Memory B cell (primary cell): Measurements from ENCODE around the gene NRSN1.
"Not testable (repeated sequence)": the region's sequence is repeated elsewhere in the genome, so short reads cannot be mapped to it uniquely, and the experiment has no call there.

Source experiments
- ATAC-seq: fragments of 150-1000 bp; cut with Tn5 transposase; 2 replicates; pipeline ENCODE4 v1.10.0; 2021; ENCODE audit warnings: low read depth, mild to moderate bottlenecking, moderate library complexity
- DNase-seq, 2 donors: peaks; one replicate each; pipeline ENCODE4 v3.0.0; 2022; ENCODE audit warnings: low spot score in 2 of 2
- H3K27ac Mint-ChIP-seq: one replicate; pipeline ENCODE4 v1.8.0; 2022; ENCODE audit warnings: mild to moderate bottlenecking, moderate library complexity, mixed read lengths
- H3K27me3 Mint-ChIP-seq: one replicate; pipeline ENCODE4 v1.8.0; 2022; ENCODE audit warnings: mixed read lengths
- H3K36me3 Mint-ChIP-seq: one replicate; pipeline ENCODE4 v1.8.0; 2022; ENCODE audit warnings: mild to moderate bottlenecking, mixed read lengths
- H3K4me1 Mint-ChIP-seq: one replicate; pipeline ENCODE4 v1.8.0; 2022; ENCODE audit warnings: mixed read lengths
- H3K4me3 Mint-ChIP-seq: one replicate; pipeline ENCODE4 v1.8.0; 2022; ENCODE audit warnings: mild to moderate bottlenecking, moderate library complexity, mixed read lengths
- H3K9me3 Mint-ChIP-seq: one replicate; pipeline ENCODE4 v1.8.0; 2022; ENCODE audit warnings: mixed read lengths

The NRSN1 gene

GRCh38 chr6:24113891-24114290 is 12.1 kb upstream of the NRSN1 start:
- H3K36me3 Mint-ChIP-seq = no peaks in the 10 kb centered on the region
- H3K27me3 Mint-ChIP-seq = peaks cover 1% of the 10 kb centered on the region
- H3K4me3 Mint-ChIP-seq = no peak overlapping the region
- no peaks in the 10 kb centered on the region for H3K4me1 Mint-ChIP-seq
- no peaks in the 10 kb centered on the region for H3K9me3 Mint-ChIP-seq
- ATAC-seq = no peak
- no peak overlapping the region for H3K27ac Mint-ChIP-seq
- DNase-seq = no peak

DNA sequence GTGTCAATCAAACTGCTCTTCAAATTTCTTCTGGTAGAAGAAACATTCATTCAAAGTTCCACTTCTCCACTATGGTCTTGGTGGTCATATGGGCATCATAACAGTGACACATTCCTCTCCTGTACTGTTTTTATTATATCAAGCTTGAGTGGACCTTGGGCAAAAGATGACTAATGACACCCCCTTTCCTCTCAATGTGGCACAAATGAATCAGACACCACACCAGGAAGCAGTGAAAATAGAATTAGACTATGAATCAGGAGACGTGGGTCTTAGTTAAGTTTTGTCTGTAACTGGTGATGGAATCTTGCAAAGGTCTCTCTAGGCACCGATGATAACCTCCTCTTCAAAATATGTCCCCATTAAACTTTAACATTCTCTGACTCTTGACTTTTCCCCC is 9.0 kb upstream of the NRSN1 start:
- H3K4me1 Mint-ChIP-seq = no peaks in the 10 kb centered on the region
- H3K4me3 Mint-ChIP-seq = no peak overlapping the region
- no peaks in the 10 kb centered on the region for H3K9me3 Mint-ChIP-seq
- peaks cover 1% of the 10 kb centered on the region for H3K27me3 Mint-ChIP-seq
- H3K36me3 Mint-ChIP-seq = no peaks in the 10 kb centered on the region
- DNase-seq (no peak), ATAC-seq (no peak)
- H3K27ac Mint-ChIP-seq = no peak overlapping the region

GRCh38 chr6:24122139-24122538 is 3.9 kb upstream of the NRSN1 start:
- no peak for DNase-seq
- peaks cover 2% of the 10 kb centered on the region for H3K36me3 Mint-ChIP-seq
- H3K9me3 Mint-ChIP-seq = peaks cover 5% of the 10 kb centered on the region
- peaks cover 7% of the 10 kb centered on the region for H3K27me3 Mint-ChIP-seq
- no peak overlapping the region for H3K4me3 Mint-ChIP-seq
- H3K4me1 Mint-ChIP-seq = peaks cover 2% of the 10 kb centered on the region
- H3K27ac Mint-ChIP-seq = no peak overlapping the region
- no peak for ATAC-seq

GRCh38 chr6:24126586-24127192 is 674 bp downstream of the NRSN1 start:
- ATAC-seq (no peak), DNase-seq (peak in 1 of 2 donors; percentile 0)
- Mint-ChIP-seq H3K27ac (no peak overlapping the region), H3K36me3 (peaks cover 2% of the 10 kb centered on the region), H3K27me3 (peaks cover 7% of the 10 kb centered on the region), H3K4me3 (no peak overlapping the region), H3K4me1 (peaks cover 2% of the 10 kb centered on the region), H3K9me3 (peaks cover 7% of the 10 kb centered on the region)

GRCh38 chr6:24127316-24127715 is 1.3 kb downstream of the NRSN1 start:
- peaks cover 7% of the 10 kb centered on the region for H3K27me3 Mint-ChIP-seq
- peaks cover 7% of the 10 kb centered on the region for H3K9me3 Mint-ChIP-seq
- H3K4me3 Mint-ChIP-seq = no peak overlapping the region
- ATAC-seq (no peak), DNase-seq (no peak)
- H3K27ac Mint-ChIP-seq = no peak overlapping the region
- H3K36me3 Mint-ChIP-seq = peaks cover 2% of the 10 kb centered on the region
- peaks cover 2% of the 10 kb centered on the region for H3K4me1 Mint-ChIP-seq

- Mint-ChIP-seq H3K27ac (no peak overlapping the region), H3K4me3 (no peak overlapping the region), H3K4me1 (no peaks in the 10 kb centered on the region), H3K27me3 (peaks cover 4% of the 10 kb centered on the region), H3K36me3 (no peaks in the 10 kb centered on the region), H3K9me3 (peaks cover 8% of the 10 kb centered on the region)
- DNase-seq (no peak), ATAC-seq (no peak)
These were observed 5.7 kb downstream of the NRSN1 start for GRCh38 chr6:24131751-24132150.

- Mint-ChIP-seq H3K4me1 (no peaks in the 10 kb centered on the region), H3K27ac (no peak overlapping the region), H3K27me3 (peaks cover 3% of the 10 kb centered on the region), H3K4me3 (no peak overlapping the region), H3K9me3 (peaks cover 11% of the 10 kb centered on the region), H3K36me3 (no peaks in the 10 kb centered on the region)
- ATAC-seq (no peak), DNase-seq (no peak)
These were observed 13.1 kb downstream of the NRSN1 start for GRCh38 chr6:24139080-24139479.

DNA sequence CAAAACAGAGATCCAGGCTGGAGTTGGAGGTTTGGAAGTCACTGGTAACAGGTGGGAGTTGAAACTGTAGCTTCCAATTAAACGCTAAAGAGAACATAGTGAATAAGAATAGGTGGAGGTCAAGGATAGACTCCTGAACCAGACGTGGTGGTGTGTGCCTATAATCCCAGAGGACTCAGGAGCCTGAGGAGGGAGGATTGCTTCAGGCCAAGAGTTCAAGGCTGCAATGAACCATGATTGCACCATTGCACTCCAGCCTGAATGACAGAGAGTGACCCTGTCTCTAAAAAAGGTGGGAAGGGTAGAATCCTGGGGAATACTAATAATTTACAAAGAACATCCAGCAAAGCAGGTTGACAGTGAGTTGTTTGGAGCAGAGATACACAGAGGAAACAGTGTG is 13.6 kb downstream of the NRSN1 start:
- no peaks in the 10 kb centered on the region for H3K4me1 Mint-ChIP-seq
- H3K27ac Mint-ChIP-seq = no peak overlapping the region
- no peaks in the 10 kb centered on the region for H3K27me3 Mint-ChIP-seq
- ATAC-seq = no peak
- H3K4me3 Mint-ChIP-seq = no peak overlapping the region
- peaks cover 11% of the 10 kb centered on the region for H3K9me3 Mint-ChIP-seq
- H3K36me3 Mint-ChIP-seq = no peaks in the 10 kb centered on the region
- no peak for DNase-seq

DNA sequence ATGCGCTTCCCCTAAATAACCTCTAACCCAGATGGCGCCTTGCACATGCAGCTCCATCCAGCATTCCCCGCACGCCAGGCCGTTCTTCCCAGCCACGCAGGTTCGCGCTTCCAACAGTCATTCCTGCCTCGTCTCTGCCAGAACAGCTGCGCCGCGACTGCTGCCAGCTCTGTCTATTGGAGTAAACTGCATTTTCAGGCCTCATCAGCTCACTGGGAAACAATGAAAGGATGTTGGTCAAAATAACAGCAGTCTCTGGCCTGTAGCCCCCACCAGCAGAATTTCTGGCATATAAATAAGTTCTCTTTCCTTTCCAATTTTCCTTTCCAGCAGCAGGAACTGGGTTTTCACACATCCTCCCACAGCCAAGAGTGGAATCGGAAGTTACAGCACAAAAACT is 14.6 kb downstream of the NRSN1 start:
- ATAC-seq (no peak), DNase-seq (no peak)
- no peak overlapping the region for H3K27ac Mint-ChIP-seq
- H3K4me3 Mint-ChIP-seq = no peak overlapping the region
- no peaks in the 10 kb centered on the region for H3K27me3 Mint-ChIP-seq
- no peaks in the 10 kb centered on the region for H3K36me3 Mint-ChIP-seq
- H3K9me3 Mint-ChIP-seq = peaks cover 7% of the 10 kb centered on the region
- no peaks in the 10 kb centered on the region for H3K4me1 Mint-ChIP-seq

GRCh38 chr6:24142733-24143132 is 16.7 kb downstream of the NRSN1 start:
- ATAC-seq, H3K27ac Mint-ChIP-seq, H3K27me3 Mint-ChIP-seq, H3K9me3 Mint-ChIP-seq, H3K4me1 Mint-ChIP-seq, DNase-seq, H3K36me3 Mint-ChIP-seq, H3K4me3 Mint-ChIP-seq: not testable (repeated sequence)

- no peaks in the 10 kb centered on the region for H3K4me1 Mint-ChIP-seq
- no peak overlapping the region for H3K4me3 Mint-ChIP-seq
- DNase-seq (no peak), ATAC-seq (no peak)
- peaks cover 3% of the 10 kb centered on the region for H3K9me3 Mint-ChIP-seq
- H3K36me3 Mint-ChIP-seq = no peaks in the 10 kb centered on the region
- peaks cover 2% of the 10 kb centered on the region for H3K27me3 Mint-ChIP-seq
- H3K27ac Mint-ChIP-seq = no peak overlapping the region
These were observed 19.7 kb downstream of the NRSN1 start for GRCh38 chr6:24145690-24146131.

- H3K4me1 Mint-ChIP-seq = no peaks in the 10 kb centered on the region
- peaks cover 2% of the 10 kb centered on the region for H3K27me3 Mint-ChIP-seq
- no peak for ATAC-seq
- no peak for DNase-seq
- peaks cover 3% of the 10 kb centered on the region for H3K9me3 Mint-ChIP-seq
- peaks cover 2% of the 10 kb centered on the region for H3K36me3 Mint-ChIP-seq
- H3K27ac Mint-ChIP-seq = no peak overlapping the region
- H3K4me3 Mint-ChIP-seq = no peak overlapping the region
These were observed 20.9 kb downstream of the NRSN1 start for GRCh38 chr6:24146871-24147270.

DNA sequence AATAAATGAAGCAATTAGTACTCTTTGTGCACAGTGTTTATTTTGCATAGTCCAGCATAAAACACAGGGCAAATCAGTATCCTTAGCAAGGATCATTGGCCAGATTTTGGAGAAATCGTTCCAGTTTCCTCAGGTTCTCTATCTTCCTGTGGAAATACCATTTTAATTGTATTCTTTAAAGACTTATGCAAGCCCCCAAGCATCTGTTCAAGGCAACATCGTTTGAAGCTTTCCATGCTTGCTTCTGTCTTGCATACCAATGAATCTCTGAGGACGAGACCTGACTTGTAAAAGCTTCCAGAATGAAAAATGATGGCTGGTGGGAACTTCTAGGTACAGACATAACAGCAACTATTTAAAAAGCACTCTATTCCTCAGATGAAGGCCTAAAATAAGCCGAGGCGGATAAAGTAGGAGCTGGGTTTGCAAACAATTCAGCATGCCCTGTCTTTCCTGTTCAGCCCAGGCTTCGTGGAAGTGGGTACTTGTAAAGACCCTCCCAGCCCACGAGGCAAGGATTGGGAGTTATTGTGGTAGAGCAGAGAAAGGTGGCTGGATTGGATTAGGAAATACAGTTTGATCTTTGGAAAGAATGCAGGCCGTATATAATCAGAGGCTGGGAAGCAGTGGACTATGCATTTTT is 21.6 kb downstream of the NRSN1 start:
- ATAC-seq (no peak), DNase-seq (no peak)
- Mint-ChIP-seq H3K4me3 (no peak overlapping the region), H3K27ac (no peak overlapping the region), H3K4me1 (no peaks in the 10 kb centered on the region), H3K9me3 (peaks cover 3% of the 10 kb centered on the region), H3K36me3 (peaks cover 2% of the 10 kb centered on the region), H3K27me3 (peaks cover 2% of the 10 kb centered on the region)

- ATAC-seq (no peak), DNase-seq (no peak)
- H3K27ac Mint-ChIP-seq = no peak overlapping the region
- H3K4me1 Mint-ChIP-seq = no peaks in the 10 kb centered on the region
- H3K27me3 Mint-ChIP-seq = peaks cover 2% of the 10 kb centered on the region
- peaks cover 3% of the 10 kb centered on the region for H3K9me3 Mint-ChIP-seq
- H3K4me3 Mint-ChIP-seq = no peak overlapping the region
- H3K36me3 Mint-ChIP-seq = peaks cover 2% of the 10 kb centered on the region
These were observed 22.1 kb downstream of the NRSN1 start for GRCh38 chr6:24148154-24148570.

DNA sequence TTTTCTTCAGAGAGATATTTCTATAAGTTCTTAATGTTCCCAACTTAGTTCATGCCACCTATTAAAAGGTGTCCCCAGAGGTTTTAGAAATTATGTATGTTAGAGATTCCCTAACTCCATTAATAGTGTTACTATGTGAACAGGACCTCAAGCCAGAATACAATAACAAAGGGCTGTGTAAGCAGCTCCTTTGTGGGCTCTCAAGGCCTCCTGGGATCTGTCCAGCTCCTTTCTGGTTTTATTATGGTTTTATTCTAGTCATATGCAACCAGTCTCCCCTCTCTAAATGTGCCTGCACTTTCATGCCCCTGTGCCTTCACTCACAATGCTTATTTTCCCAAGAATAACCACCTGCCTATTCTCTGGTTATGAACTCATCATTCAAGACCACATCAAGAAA is 22.7 kb downstream of the NRSN1 start:
- Mint-ChIP-seq H3K27ac (no peak overlapping the region), H3K4me1 (no peaks in the 10 kb centered on the region), H3K9me3 (peaks cover 3% of the 10 kb centered on the region), H3K4me3 (no peak overlapping the region), H3K36me3 (peaks cover 2% of the 10 kb centered on the region), H3K27me3 (peaks cover 2% of the 10 kb centered on the region)
- no peak for ATAC-seq
- no peak for DNase-seq
